ENCODE measurements around the gene COL12A1.

DNA sequence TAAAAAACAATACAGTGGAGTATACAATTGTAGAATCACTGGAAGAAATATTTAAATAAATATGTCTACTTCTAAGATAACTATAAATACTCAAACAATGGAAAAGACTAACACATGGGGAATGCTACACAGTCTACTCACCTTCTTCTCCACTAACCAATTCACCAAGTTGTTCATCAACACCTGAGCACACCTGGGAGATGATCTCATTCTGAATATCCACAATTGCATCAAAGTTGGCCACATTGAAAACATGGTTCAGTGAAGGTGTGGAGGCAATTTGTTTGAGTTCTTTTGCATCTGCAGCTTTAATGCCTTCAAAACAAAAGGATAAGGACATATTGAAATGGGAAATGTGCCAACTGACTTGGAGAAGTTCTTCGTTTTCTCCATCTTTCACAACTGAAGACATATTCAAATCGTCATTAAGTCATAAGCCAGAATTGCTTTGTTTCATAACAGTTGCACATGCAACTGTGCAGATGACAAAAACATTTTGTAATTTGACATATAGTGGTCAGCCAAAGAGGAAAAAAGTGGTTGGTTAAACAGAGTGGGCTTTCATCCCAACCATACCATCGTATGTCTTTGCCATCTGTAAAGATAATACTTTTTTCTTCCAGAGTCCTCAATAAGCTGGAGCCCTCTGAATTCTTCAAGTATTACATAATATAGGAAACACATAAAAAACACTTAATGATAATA is 17.5 kb downstream of the COL12A1 start:
- TF ChIP-seq ZNF274 (IDR thresholded peaks at IDR 0.05; ENCODE audit: low read depth, low read length), result no peak
- TF ChIP-seq YY1 (IDR thresholded peaks at IDR 0.05; ENCODE audit: insufficient read depth, insufficient read length), result no peak
- TF ChIP-seq SUZ12 (IDR thresholded peaks at IDR 0.05; ENCODE audit: extremely low read depth, insufficient read depth, insufficient read length), result no peak
